SK-N-SH (cell line): ENCODE results near the gene NCKAP5. TPM values are rescaled to one million over a fixed set of nuclear protein-coding genes. Genes with fewer than 3 reads are reported as not detected.

Source experiments
- CTCF ChIA-PET: fragments of 300-600, 350-600 bp; formaldehyde crosslinking; extraction: SDS; loops from one replicate; lab custom pipeline; 2021; lab: Yijun Ruan, JAX
- POLR2A ChIA-PET: fragments of 350-600 bp; sonication (Branson Sonifier 250); formaldehyde crosslinking; extraction: SDS; loops from one replicate; lab custom pipeline; 2020; ENCODE audit warnings: antibody characterized with exemption, inconsistent platforms; lab: Yijun Ruan, JAX
- DNase-seq: peaks from one replicate; pipeline ENCODE4 v3.0.0; 2012
- H2AFZ ChIP-seq: fragments of 200-600 bp; sonication (generic); 2 replicates; pipeline ENCODE4 v1.8.1; 2016; ENCODE audit warnings: antibody characterized with exemption, mild to moderate bottlenecking, low read depth
- H3F3A ChIP-seq: fragments of 200-600 bp; sonication (generic); replicated peaks from 2 replicates; pipeline ENCODE3; 2016; ENCODE audit warnings: antibody characterized with exemption, mild to moderate bottlenecking; ENCODE audit not compliant: insufficient read depth
- H3K27ac ChIP-seq, 2 experiments: fragments of 200-500 bp in 1 of 2; fragments of 200-600 bp in 1 of 2; sonication (Bioruptor generic) in 1 of 2; sonication (generic), shearing (Covaris generic) in 1 of 2; 2 replicates each; pipeline versions ENCODE4 v1.5.1 to v1.6.1; 2014 to 2016; ENCODE audit warnings: low read depth in 2 of 2, inconsistent platforms in 1 of 2, low read length in 1 of 2, mild to moderate bottlenecking in 1 of 2, mixed read lengths in 1 of 2
- H3K27me3 ChIP-seq: fragments of 200-600 bp; sonication (generic), shearing (Covaris generic); 2 replicates; pipeline ENCODE4 v1.6.1; 2016; ENCODE audit warnings: mixed run types; ENCODE audit not compliant: insufficient read depth
- H3K36me3 ChIP-seq, 2 experiments: fragments of 200-500 bp in 1 of 2; fragments of 200-600 bp in 1 of 2; sonication (Bioruptor generic) in 1 of 2; sonication (generic) in 1 of 2; replicated peaks in 1 of 2; 2 replicates each; pipeline versions ENCODE3 to v1.5.1; 2014 to 2016; ENCODE audit warnings: low read length in 1 of 2, mild to moderate bottlenecking in 1 of 2; ENCODE audit not compliant: insufficient read depth in 2 of 2, control insufficient read depth in 1 of 2
- H3K4me1 ChIP-seq, 2 experiments: fragments of 200-500 bp in 1 of 2; fragments of 200-600 bp in 1 of 2; sonication (Bioruptor generic) in 1 of 2; sonication (generic), shearing (Covaris generic) in 1 of 2; 2 replicates each; pipeline versions ENCODE4 v1.5.1 to v1.6.1; 2014 to 2016; ENCODE audit warnings: low read depth in 1 of 2, low read length in 1 of 2, mixed run types in 1 of 2; ENCODE audit not compliant: insufficient read depth in 2 of 2, control insufficient read depth in 1 of 2
- H3K4me2 ChIP-seq: fragments of 200-600 bp; sonication (generic), shearing (Covaris generic); 2 replicates; pipeline ENCODE4 v1.6.1; 2017; ENCODE audit warnings: mixed run types
- H3K4me3 ChIP-seq, 2 experiments: fragments of 200-500 bp in 1 of 2; fragments of 200-600 bp in 1 of 2; sonication (Bioruptor generic) in 1 of 2; sonication (generic), shearing (Covaris generic) in 1 of 2; 2 replicates each; pipeline versions ENCODE4 v1.5.1 to v1.8.1; 2014 to 2016; ENCODE audit warnings: low read depth in 2 of 2, inconsistent platforms in 1 of 2, low read length in 1 of 2, mild to moderate bottlenecking in 1 of 2, mixed read lengths in 1 of 2, moderate library complexity in 1 of 2
- H3K79me2 ChIP-seq: fragments of 200-600 bp; sonication (generic); 2 replicates; pipeline ENCODE4 v1.8.1; 2017; ENCODE audit warnings: mild to moderate bottlenecking; ENCODE audit not compliant: insufficient read depth
- H3K9ac ChIP-seq: fragments of 200-600 bp; sonication (generic); 2 replicates; pipeline ENCODE4 v1.6.1; 2017; ENCODE audit warnings: mixed run types
- H3K9me2 ChIP-seq: fragments of 200-600 bp; sonication (generic); 2 replicates; pipeline ENCODE4 v1.6.1; 2017; ENCODE audit warnings: mixed run types
- H3K9me3 ChIP-seq: fragments of 200-600 bp; sonication (generic); 2 replicates; pipeline ENCODE4 v1.6.1; 2017; ENCODE audit warnings: mixed run types, mild to moderate bottlenecking, moderate library complexity
- H4K20me1 ChIP-seq: fragments of 200-600 bp; sonication (generic); 2 replicates; pipeline ENCODE4 v1.6.1; 2017; ENCODE audit warnings: mild to moderate bottlenecking, mixed run types; ENCODE audit not compliant: insufficient read depth
- CTCF ChIP-seq: fragments of 200-600 bp; sonication (generic); IDR thresholded peaks from 2 replicates; pipeline ENCODE4 v1.6.1; 2017; ENCODE audit warnings: antibody characterized with exemption, mild to moderate bottlenecking, moderate library complexity
- FOSL2 ChIP-seq: IDR thresholded peaks from 2 replicates; pipeline ENCODE4 v1.4.0; 2012; ENCODE audit warnings: low read depth, mild to moderate bottlenecking, moderate library complexity, borderline replicate concordance
- FOXJ3 ChIP-seq: sonication (generic); formaldehyde crosslinking; IDR thresholded peaks from 2 replicates; pipeline ENCODE4 v1.5.1; 2020; ENCODE audit warnings: mild to moderate bottlenecking, missing genetic modification reagents
- FOXM1 ChIP-seq: IDR thresholded peaks from 2 replicates; pipeline ENCODE4 v1.4.0; 2012; ENCODE audit warnings: low read depth, mild to moderate bottlenecking
- MXI1 ChIP-seq: IDR thresholded peaks from 2 replicates; pipeline ENCODE4 v1.6.1; 2012; ENCODE audit warnings: mild to moderate bottlenecking, low read depth, low read length, improper control_type of control experiment
- PBX3 ChIP-seq: IDR thresholded peaks from 2 replicates; pipeline ENCODE4; 2012
- REST ChIP-seq: IDR thresholded peaks from 2 replicates; pipeline ENCODE4 v1.6.1; 2012; ENCODE audit warnings: mild to moderate bottlenecking, low read depth, low read length, moderate library complexity
- RXRA ChIP-seq: IDR thresholded peaks from 2 replicates; pipeline ENCODE4 v1.4.0; 2012; ENCODE audit warnings: low read depth, mild to moderate bottlenecking, borderline replicate concordance
- SMC3 ChIP-seq: IDR thresholded peaks from 2 replicates; pipeline ENCODE4 v1.6.1; 2012; ENCODE audit warnings: low read depth, low read length, improper control_type of control experiment
- TCF12 ChIP-seq: IDR thresholded peaks from 2 replicates; pipeline ENCODE4 v1.4.0; 2012
- USF1 ChIP-seq: IDR thresholded peaks from 2 replicates; pipeline ENCODE4 v1.4.0; 2012; ENCODE audit warnings: low read depth, borderline replicate concordance
- WGBS: methylation state at CpG from one replicate; pipeline ENCODE4 v1.1.6; 2017; ENCODE audit warnings: low lambda C conversion rate; 5-methylcytosine and 5-hydroxymethylcytosine counted together
- polyA plus RNA-seq, 3 experiments: library from polyadenylated mRNA; depleted of rRNA; stranded (reverse); fragments of >200 nt; gene quantifications; 2 replicates each; pipeline ENCODE4 v1.2.3, GENCODE V29; 2012
- TF ChIP-seq, protein P1 (sequence below): fragments of 150-350 bp; IDR thresholded peaks from 2 replicates; pipeline ENCODE4 v1.6.1; 2016; ENCODE audit warnings: mild to moderate bottlenecking, low read depth, low read length

NCKAP5 gene
- polyA plus RNA-seq, 1 of the 3 experiments (the other 2 are of a cell fraction) = 0.02 TPM

DNA sequence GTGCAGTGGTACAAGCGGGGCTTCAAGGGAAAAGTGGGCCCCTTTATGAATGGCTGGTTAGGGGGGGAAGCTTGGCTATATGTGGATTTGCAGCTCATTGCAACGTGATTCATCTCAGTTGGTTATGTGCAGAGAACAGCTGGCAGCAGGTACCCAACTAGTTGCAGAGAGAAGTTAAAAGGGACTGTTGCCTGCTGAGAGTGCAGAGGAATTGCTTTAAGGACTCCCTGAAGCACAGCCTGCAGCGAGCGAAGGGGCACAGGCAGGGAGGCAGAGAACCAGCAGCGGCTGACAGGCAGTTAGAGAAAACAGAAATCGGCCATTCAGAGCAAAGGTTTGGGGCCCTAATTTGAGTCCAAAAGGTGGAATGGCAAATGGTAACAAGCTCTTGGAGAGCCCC lies 620.1 kb downstream of the NCKAP5 start:
- Histone ChIP-seq H3K79me2 (no peaks in the 10 kb centered on the region), H3K9me3 (no peaks in the 10 kb centered on the region), H2AFZ (no peak overlapping the region), H3K27ac (no peak overlapping the region), H3K9me2 (no peaks in the 10 kb centered on the region), H3K4me2 (no peak overlapping the region), H3K36me3 (no peaks in the 10 kb centered on the region), H4K20me1 (no peaks in the 10 kb centered on the region), H3K9ac (no peak overlapping the region), H3K4me3 (no peak overlapping the region), H3K27me3 (no peaks in the 10 kb centered on the region), H3F3A (no peaks in the 10 kb centered on the region), H3K4me1 (no peaks in the 10 kb centered on the region; a peak in 1 of 4 replicates)
- POLR2A ChIA-PET = no interaction called here
- 83% methylated on average over 5 of the region's 6 CpGs for WGBS
- CTCF ChIA-PET = no interaction called here
- no peak for DNase-seq
- TF ChIP-seq TCF12 (no peak), MXI1 (no peak), CTCF (no peak), RXRA (no peak), SMC3 (no peak), FOXJ3 (no peak), PBX3 (no peak), FOXM1 (no peak), USF1 (no peak), REST (no peak), FOSL2 (no peak)
- TF ChIP-seq, protein P1, sequence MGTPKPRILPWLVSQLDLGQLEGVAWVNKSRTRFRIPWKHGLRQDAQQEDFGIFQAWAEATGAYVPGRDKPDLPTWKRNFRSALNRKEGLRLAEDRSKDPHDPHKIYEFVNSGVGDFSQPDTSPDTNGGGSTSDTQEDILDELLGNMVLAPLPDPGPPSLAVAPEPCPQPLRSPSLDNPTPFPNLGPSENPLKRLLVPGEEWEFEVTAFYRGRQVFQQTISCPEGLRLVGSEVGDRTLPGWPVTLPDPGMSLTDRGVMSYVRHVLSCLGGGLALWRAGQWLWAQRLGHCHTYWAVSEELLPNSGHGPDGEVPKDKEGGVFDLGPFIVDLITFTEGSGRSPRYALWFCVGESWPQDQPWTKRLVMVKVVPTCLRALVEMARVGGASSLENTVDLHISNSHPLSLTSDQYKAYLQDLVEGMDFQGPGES = no peak
